Fibroblast of villous mesenchyme (primary cell): Measurements from ENCODE around the gene PEX12. TPM values are rescaled to one million over a fixed set of nuclear protein-coding genes. Genes with fewer than 3 reads are reported as not detected.

Experiments used
- DNase-seq: peaks from one replicate; pipeline ENCODE4 v3.0.0-alpha.2; 2010; ENCODE audit warnings: low read depth
- H3K4me3 ChIP-seq: 2 replicates; pipeline ENCODE4 v1.5.1; 2011; ENCODE audit warnings: low read depth, mild to moderate bottlenecking, low read length
- total RNA-seq: library from RNA; depleted of rRNA; stranded (reverse); fragments of >200 nt; gene quantifications from 2 replicates; pipeline ENCODE4 v1.2.3, GENCODE V29; 2012
- TF ChIP-seq, protein P1 (sequence below): IDR thresholded peaks from 2 replicates; pipeline ENCODE4 v1.5.1; 2012; ENCODE audit warnings: low read depth, mild to moderate bottlenecking, low read length; ENCODE audit not compliant: insufficient read depth

The PEX12 gene
- total RNA-seq, 1 donor = 7.3 TPM

DNA sequence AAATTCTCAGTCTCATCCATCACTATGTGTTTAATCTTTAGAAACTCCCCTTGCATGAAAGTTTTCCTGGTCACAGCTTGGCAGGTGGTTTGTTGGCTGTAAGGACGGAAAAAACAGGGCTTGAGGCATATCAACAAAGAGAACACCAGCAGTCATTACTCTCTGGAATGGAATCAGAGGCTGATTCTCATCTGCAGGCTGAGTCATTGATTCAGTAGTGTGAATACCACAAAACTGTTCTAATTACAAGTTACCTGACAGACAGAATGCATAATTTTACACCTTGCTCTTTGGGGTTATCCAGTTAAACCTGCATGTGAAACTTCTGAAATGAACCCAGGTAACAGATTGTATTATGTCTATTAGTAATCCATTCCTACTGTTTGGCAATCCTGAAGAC is 29.4 kb downstream of the PEX12 start:
- no peak for DNase-seq
- H3K4me3 ChIP-seq = no peak overlapping the region

DNA sequence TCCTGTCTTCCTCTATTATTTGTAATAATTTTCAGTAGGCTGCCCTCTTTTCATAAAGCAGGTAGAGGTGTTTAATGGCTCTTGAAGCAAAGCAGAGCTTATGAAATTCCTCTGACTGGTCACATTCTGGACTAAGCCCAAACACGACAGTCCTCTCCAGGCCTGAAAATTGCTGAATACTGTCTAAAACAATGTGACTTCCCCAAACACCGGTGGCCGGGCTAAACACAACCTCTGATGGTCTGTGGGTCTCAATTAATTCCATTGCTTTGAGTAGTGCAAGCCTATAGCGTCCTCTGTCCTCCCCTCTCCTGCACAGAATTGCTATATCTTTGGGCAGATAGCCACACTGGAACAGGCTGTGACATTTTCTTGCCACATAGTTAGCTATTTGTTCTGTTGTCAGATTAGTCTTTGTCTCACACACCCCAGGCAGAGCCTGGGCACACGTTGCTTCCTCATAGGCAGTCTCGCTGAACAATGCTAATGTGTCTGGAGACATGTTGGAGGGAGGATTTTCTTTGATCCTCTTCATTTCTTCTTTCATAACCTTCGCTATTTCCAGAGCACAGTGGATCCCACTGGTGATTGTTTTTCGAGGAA is 30.1 kb downstream of the PEX12 start:
- H3K4me3 ChIP-seq = no peak overlapping the region
- TF ChIP-seq, protein P1, sequence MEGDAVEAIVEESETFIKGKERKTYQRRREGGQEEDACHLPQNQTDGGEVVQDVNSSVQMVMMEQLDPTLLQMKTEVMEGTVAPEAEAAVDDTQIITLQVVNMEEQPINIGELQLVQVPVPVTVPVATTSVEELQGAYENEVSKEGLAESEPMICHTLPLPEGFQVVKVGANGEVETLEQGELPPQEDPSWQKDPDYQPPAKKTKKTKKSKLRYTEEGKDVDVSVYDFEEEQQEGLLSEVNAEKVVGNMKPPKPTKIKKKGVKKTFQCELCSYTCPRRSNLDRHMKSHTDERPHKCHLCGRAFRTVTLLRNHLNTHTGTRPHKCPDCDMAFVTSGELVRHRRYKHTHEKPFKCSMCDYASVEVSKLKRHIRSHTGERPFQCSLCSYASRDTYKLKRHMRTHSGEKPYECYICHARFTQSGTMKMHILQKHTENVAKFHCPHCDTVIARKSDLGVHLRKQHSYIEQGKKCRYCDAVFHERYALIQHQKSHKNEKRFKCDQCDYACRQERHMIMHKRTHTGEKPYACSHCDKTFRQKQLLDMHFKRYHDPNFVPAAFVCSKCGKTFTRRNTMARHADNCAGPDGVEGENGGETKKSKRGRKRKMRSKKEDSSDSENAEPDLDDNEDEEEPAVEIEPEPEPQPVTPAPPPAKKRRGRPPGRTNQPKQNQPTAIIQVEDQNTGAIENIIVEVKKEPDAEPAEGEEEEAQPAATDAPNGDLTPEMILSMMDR = no peak
- DNase-seq = no peak

More for the DNA sequence above, 29.4 kb downstream of the PEX12 start:
- TF ChIP-seq, protein P1 = no peak

DNA sequence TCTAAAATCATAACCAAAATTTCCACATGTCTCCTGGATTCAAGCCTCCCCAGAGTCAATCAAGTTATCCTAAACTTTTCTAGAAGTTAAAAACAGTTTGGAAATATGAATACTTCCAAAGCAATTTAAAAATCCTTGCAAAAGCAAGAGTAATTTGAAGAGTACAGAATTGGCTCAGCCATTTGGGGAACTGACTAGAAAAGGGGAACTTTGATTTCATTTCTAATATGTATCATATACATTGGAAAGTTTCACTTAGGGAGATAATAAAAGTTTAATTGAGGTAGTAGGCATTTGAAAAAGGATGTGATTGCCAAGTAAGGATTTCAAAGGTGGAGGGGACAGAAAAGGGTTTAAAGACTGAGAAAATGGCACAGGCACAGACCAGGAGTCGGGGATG is 31.9 kb downstream of the PEX12 start:
- TF ChIP-seq, protein P1 = no peak
- DNase-seq = no peak
- no peak overlapping the region for H3K4me3 ChIP-seq

DNA sequence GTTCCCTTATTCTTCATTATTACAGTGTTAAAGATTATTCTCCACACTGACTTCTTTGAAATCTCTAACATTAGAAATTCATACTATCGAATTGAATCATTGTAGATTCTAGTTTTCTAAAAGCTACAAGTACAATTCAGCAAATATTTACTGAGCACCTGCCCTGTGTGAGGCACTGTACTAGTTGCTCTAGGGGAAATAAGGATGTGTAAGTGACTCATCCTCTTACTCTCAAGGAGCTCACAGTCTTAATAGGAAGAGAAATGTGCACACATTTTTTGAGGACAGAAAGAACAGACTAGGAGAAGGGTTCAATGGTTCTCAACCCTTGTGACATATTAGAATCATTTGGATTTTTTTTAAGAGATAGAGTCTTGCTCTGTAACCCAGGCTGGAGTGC is 33.2 kb downstream of the PEX12 start:
- no peak overlapping the region for H3K4me3 ChIP-seq
- TF ChIP-seq, protein P1 = no peak

DNA sequence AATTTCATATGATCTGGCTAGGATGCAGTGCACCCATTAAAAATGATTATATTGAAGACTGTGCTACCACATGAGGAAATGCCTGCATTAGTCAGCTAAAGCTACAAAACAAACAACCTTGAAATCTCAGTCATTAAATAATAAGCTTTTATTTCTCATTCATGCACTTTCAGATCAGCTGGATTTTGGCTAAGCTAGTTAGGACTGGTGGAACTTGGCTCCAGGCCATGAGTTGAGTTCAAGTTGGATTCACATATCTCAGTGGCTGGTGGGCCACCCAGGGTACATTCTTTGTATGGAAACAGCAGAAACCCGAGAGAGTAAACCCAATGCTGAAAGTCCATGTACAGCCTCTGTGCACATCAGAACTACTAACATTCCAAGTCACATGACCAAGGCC is 34.5 kb downstream of the PEX12 start:
- TF ChIP-seq, protein P1 = no peak
- no peak for DNase-seq

More for the DNA sequence above, 33.2 kb downstream of the PEX12 start:
- no peak for DNase-seq

DNA sequence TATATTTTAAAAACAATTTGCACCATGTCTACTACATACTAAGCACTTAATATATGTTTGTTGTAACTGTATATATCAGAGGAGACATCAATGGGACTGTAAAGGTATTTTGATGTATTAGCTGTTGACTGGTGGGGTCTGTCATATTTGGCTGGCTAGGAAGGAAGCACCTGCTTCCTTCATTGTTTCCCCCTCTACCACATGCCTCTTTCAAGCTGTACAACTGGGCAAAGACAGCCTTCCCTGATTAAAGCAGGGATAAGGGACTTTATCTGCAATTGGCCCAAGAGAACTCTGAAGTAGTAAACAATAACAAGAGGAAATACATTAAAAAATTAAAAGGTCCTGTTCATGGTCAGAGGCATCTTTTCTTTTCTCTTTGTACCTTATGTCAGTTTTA is 35.4 kb downstream of the PEX12 start:
- H3K4me3 ChIP-seq = no peak overlapping the region
- TF ChIP-seq, protein P1 = no peak
- no peak for DNase-seq

More for the DNA sequence above, 34.5 kb downstream of the PEX12 start:
- no peak overlapping the region for H3K4me3 ChIP-seq

DNA sequence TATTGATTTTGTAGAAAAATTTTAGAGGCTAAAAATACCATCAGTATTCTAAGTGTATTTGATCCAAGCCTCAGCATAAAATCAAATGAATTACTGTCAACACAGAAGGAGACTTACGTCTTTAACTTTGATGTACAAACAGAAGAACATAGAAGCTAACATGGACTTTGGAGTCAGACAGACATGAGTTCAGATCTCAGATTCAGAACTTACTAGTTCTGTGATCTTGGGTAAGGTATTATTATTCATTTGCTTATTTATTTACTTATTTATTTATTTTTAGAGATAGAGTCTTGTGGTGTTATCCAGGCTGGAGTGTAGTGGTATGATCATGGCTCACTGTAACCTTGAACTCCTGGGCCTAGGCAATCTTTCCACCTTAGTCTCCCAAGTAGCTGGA is 36.9 kb downstream of the PEX12 start:
- peak overlapping the region; percentile 46 for H3K4me3 ChIP-seq
- DNase-seq = no peak
- TF ChIP-seq, protein P1 = no peak
